Measurements from ENCODE around the gene RHBDD2.
"Not testable (repeated sequence)": the region's sequence is repeated elsewhere in the genome, so short reads cannot be mapped to it uniquely, and the experiment has no call there.

RHBDD2 gene

GRCh38 chr7:75888464-75889222 lies 9.8 kb downstream of the RHBDD2 start:
- in situ Hi-C loops (cut with HindIII; ENCODE audit: low sequenced_read_pairs): no loop called here

- in situ Hi-C loops (cut with HindIII; ENCODE audit: low sequenced_read_pairs): no loop called here
Measured at GRCh38 chr7:75889223-75889825, 10.5 kb downstream of the RHBDD2 start.

- in situ Hi-C loops (cut with HindIII; ENCODE audit: low sequenced_read_pairs): no loop called here
Measured at GRCh38 chr7:75889826-75890225, 11.0 kb downstream of the RHBDD2 start.

GRCh38 chr7:75891237-75891636 lies 12.4 kb downstream of the RHBDD2 start:
- in situ Hi-C loops (cut with HindIII; ENCODE audit: low sequenced_read_pairs): not testable (repeated sequence)

- in situ Hi-C loops (cut with HindIII; ENCODE audit: low sequenced_read_pairs): no loop called here
Measured at GRCh38 chr7:75891815-75892411, 13.1 kb downstream of the RHBDD2 start.

- in situ Hi-C loops (cut with HindIII; ENCODE audit: low sequenced_read_pairs): no loop called here
Measured at GRCh38 chr7:75892634-75893272, 13.9 kb downstream of the RHBDD2 start.

- in situ Hi-C loops (cut with HindIII; ENCODE audit: low sequenced_read_pairs): no loop called here
Measured at GRCh38 chr7:75896803-75897327, 18.0 kb downstream of the RHBDD2 start.

GRCh38 chr7:75900617-75901315 lies 21.9 kb downstream of the RHBDD2 start:
- in situ Hi-C loops (cut with HindIII; ENCODE audit: low sequenced_read_pairs): no loop called here

GRCh38 chr7:75905785-75906604 lies 27.2 kb downstream of the RHBDD2 start:
- in situ Hi-C loops (cut with HindIII; ENCODE audit: low sequenced_read_pairs): loop anchor here (5.0 kb wide), 1 partner anchor 56 kb away; no protein-coding TSS in a partner anchor

- in situ Hi-C loops (cut with HindIII; ENCODE audit: low sequenced_read_pairs): loop anchor here (5.0 kb wide), 1 partner anchor 55 kb away; no protein-coding TSS in a partner anchor
Measured at GRCh38 chr7:75906991-75907667, 28.3 kb downstream of the RHBDD2 start.

- in situ Hi-C loops (cut with HindIII; ENCODE audit: low sequenced_read_pairs): loop anchor here (5.0 kb wide), 1 partner anchor 55 kb away; no protein-coding TSS in a partner anchor
Measured at GRCh38 chr7:75907668-75908039, 28.8 kb downstream of the RHBDD2 start.

- in situ Hi-C loops (cut with HindIII; ENCODE audit: low sequenced_read_pairs): loop anchor here (5.0 kb wide), 1 partner anchor 53 kb away; no protein-coding TSS in a partner anchor
Measured at GRCh38 chr7:75909521-75910132, 30.8 kb downstream of the RHBDD2 start.

GRCh38 chr7:75911186-75911585 lies 32.4 kb downstream of the RHBDD2 start:
- in situ Hi-C loops (cut with HindIII; ENCODE audit: low sequenced_read_pairs): not testable (repeated sequence)

GRCh38 chr7:75913437-75913836 lies 34.6 kb downstream of the RHBDD2 start:
- in situ Hi-C loops (cut with HindIII; ENCODE audit: low sequenced_read_pairs): no loop called here

- in situ Hi-C loops (cut with HindIII; ENCODE audit: low sequenced_read_pairs): no loop called here
Measured at GRCh38 chr7:75914169-75914654, 35.4 kb downstream of the RHBDD2 start.

GRCh38 chr7:75914655-75915415 lies 36.0 kb downstream of the RHBDD2 start, which contains the start of gene POR:
Gene POR, plus strand, starts transcription at chr7:75915155. Its CDS starts 38,847 bp downstream, at chr7:75954002.
- in situ Hi-C loops (cut with HindIII; ENCODE audit: low sequenced_read_pairs): no loop called here

- in situ Hi-C loops (cut with HindIII; ENCODE audit: low sequenced_read_pairs): no loop called here
Measured at GRCh38 chr7:75915416-75916156, 36.8 kb downstream of the RHBDD2 start.
